Neural progenitor cell (in vitro differentiated cells): Measurements from ENCODE around the gene ZSWIM5.

Experiments used
- EZH2 ChIP-seq: fragments of 200-600 bp; sonication (generic); IDR thresholded peaks from 2 replicates; pipeline ENCODE4 v1.6.1; 2017; ENCODE audit warnings: antibody characterized with exemption, mild to moderate bottlenecking, moderate library complexity
- EZH2phosphoT487 ChIP-seq: fragments of 200-600 bp; sonication (generic); IDR thresholded peaks from 2 replicates; pipeline ENCODE4 v1.6.1; 2017; ENCODE audit warnings: antibody characterized with exemption
- TF ChIP-seq, protein P1 (sequence below): fragments of 200-600 bp; sonication (generic); IDR thresholded peaks from 2 replicates; pipeline ENCODE4 v1.5.1; 2017; ENCODE audit warnings: antibody characterized with exemption, mild to moderate bottlenecking

DNA sequence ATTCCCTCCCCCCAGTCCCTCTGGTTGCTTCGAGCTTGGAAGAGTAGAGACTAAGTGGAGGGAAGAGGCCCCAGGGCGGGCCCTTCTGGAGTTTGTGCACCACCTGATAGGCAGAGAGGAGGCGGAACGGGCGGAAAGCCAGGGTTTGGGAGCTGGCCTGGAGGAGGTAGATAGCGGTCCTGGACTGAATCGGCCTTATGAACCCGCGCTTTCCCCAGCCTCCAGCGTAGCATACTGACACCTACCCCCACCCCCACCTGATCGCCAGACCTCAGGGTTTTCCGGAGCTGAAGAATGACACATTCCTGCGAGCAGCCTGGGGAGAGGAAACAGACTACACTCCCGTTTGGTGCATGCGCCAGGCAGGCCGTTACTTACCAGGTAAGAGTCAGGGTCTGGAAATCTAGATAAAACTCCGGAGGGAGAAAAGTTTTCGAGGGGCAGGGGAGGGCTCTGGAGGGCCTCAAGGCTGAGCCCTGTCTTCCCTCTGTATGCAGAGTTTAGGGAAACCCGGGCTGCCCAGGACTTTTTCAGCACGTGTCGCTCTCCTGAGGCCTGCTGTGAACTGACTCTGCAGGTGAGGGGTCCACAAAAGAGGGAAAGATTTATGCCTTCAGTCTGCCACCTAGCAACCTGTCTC is 193.6 kb downstream of the ZSWIM5 start:
- TF ChIP-seq EZH2, result no peak
- TF ChIP-seq, protein P1, sequence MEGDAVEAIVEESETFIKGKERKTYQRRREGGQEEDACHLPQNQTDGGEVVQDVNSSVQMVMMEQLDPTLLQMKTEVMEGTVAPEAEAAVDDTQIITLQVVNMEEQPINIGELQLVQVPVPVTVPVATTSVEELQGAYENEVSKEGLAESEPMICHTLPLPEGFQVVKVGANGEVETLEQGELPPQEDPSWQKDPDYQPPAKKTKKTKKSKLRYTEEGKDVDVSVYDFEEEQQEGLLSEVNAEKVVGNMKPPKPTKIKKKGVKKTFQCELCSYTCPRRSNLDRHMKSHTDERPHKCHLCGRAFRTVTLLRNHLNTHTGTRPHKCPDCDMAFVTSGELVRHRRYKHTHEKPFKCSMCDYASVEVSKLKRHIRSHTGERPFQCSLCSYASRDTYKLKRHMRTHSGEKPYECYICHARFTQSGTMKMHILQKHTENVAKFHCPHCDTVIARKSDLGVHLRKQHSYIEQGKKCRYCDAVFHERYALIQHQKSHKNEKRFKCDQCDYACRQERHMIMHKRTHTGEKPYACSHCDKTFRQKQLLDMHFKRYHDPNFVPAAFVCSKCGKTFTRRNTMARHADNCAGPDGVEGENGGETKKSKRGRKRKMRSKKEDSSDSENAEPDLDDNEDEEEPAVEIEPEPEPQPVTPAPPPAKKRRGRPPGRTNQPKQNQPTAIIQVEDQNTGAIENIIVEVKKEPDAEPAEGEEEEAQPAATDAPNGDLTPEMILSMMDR, result no peak
- no peak for TF ChIP-seq EZH2phosphoT487
